Measurements from ENCODE around the gene WWOX.

Gene WWOX

GRCh38 chr16:78796221-78796866 is 696.9 kb downstream of the WWOX start:
- Histone ChIP-seq H3K9me3 (ENCODE audit: control insufficient read depth in 2 of 2, low read length in 2 of 2) (no peaks in the 10 kb centered on the region), H3K27ac (ENCODE audit: low read length) (no peak overlapping the region), H3K36me3 (ENCODE audit: control insufficient read depth in 2 of 2, insufficient read depth in 2 of 2, low read length in 2 of 2) (no peaks in the 10 kb centered on the region), H3K4me1 (ENCODE audit: control insufficient read depth, insufficient read depth, low read length) (no peaks in the 10 kb centered on the region), H3K27me3 (ENCODE audit: control insufficient read depth in 1 of 2, insufficient read depth in 2 of 2, low read length in 2 of 2) (no peaks in the 10 kb centered on the region), H3K4me3 (ENCODE audit: low read length in 2 of 2) (no peak overlapping the region), H3K9ac (ENCODE audit: low read length in 2 of 2) (no peak overlapping the region)

GRCh38 chr16:78799429-78799828 is 700.0 kb downstream of the WWOX start:
- no peaks in the 10 kb centered on the region for H3K27me3 ChIP-seq (ENCODE audit: control insufficient read depth in 1 of 2, insufficient read depth in 2 of 2, low read length in 2 of 2)
- H3K36me3 ChIP-seq (ENCODE audit: control insufficient read depth in 2 of 2, insufficient read depth in 2 of 2, low read length in 2 of 2), result no peaks in the 10 kb centered on the region
- no peak overlapping the region for H3K27ac ChIP-seq (ENCODE audit: low read length)
- H3K4me1 ChIP-seq (ENCODE audit: control insufficient read depth, insufficient read depth, low read length), result no peaks in the 10 kb centered on the region
- H3K4me3 ChIP-seq (ENCODE audit: low read length in 2 of 2), result no peak overlapping the region
- H3K9ac ChIP-seq (ENCODE audit: low read length in 2 of 2), result no peak overlapping the region
- H3K9me3 ChIP-seq (ENCODE audit: control insufficient read depth in 2 of 2, low read length in 2 of 2), result no peaks in the 10 kb centered on the region

GRCh38 chr16:78800523-78800922 is 701.1 kb downstream of the WWOX start:
- Histone ChIP-seq H3K4me1 (ENCODE audit: control insufficient read depth, insufficient read depth, low read length) (no peaks in the 10 kb centered on the region), H3K36me3 (ENCODE audit: control insufficient read depth in 2 of 2, insufficient read depth in 2 of 2, low read length in 2 of 2) (no peaks in the 10 kb centered on the region), H3K27me3 (ENCODE audit: control insufficient read depth in 1 of 2, insufficient read depth in 2 of 2, low read length in 2 of 2) (no peaks in the 10 kb centered on the region), H3K9me3 (ENCODE audit: control insufficient read depth in 2 of 2, low read length in 2 of 2) (no peaks in the 10 kb centered on the region), H3K4me3 (ENCODE audit: low read length in 2 of 2) (no peak overlapping the region), H3K27ac (ENCODE audit: low read length) (no peak overlapping the region), H3K9ac (ENCODE audit: low read length in 2 of 2) (no peak overlapping the region)

- Histone ChIP-seq H3K27me3 (ENCODE audit: control insufficient read depth in 1 of 2, insufficient read depth in 2 of 2, low read length in 2 of 2) (no peaks in the 10 kb centered on the region), H3K27ac (ENCODE audit: low read length) (no peak overlapping the region), H3K4me3 (ENCODE audit: low read length in 2 of 2) (no peak overlapping the region), H3K36me3 (ENCODE audit: control insufficient read depth in 2 of 2, insufficient read depth in 2 of 2, low read length in 2 of 2) (no peaks in the 10 kb centered on the region), H3K9ac (ENCODE audit: low read length in 2 of 2) (no peak overlapping the region), H3K9me3 (ENCODE audit: control insufficient read depth in 2 of 2, low read length in 2 of 2) (no peaks in the 10 kb centered on the region), H3K4me1 (ENCODE audit: control insufficient read depth, insufficient read depth, low read length) (no peaks in the 10 kb centered on the region)
Observed at GRCh38 chr16:78804058-78804735, 704.7 kb downstream of the WWOX start.

GRCh38 chr16:78805556-78805955 is 706.1 kb downstream of the WWOX start:
- Histone ChIP-seq H3K27me3 (ENCODE audit: control insufficient read depth in 1 of 2, insufficient read depth in 2 of 2, low read length in 2 of 2) (no peaks in the 10 kb centered on the region), H3K36me3 (ENCODE audit: control insufficient read depth in 2 of 2, insufficient read depth in 2 of 2, low read length in 2 of 2) (no peaks in the 10 kb centered on the region), H3K9me3 (ENCODE audit: control insufficient read depth in 2 of 2, low read length in 2 of 2) (no peaks in the 10 kb centered on the region), H3K4me3 (ENCODE audit: low read length in 2 of 2) (no peak overlapping the region), H3K9ac (ENCODE audit: low read length in 2 of 2) (no peak overlapping the region), H3K27ac (ENCODE audit: low read length) (no peak overlapping the region), H3K4me1 (ENCODE audit: control insufficient read depth, insufficient read depth, low read length) (no peaks in the 10 kb centered on the region)

- H3K9ac ChIP-seq (ENCODE audit: low read length in 2 of 2), result no peak overlapping the region
- H3K36me3 ChIP-seq (ENCODE audit: control insufficient read depth in 2 of 2, insufficient read depth in 2 of 2, low read length in 2 of 2), result no peaks in the 10 kb centered on the region
- no peaks in the 10 kb centered on the region for H3K9me3 ChIP-seq (ENCODE audit: control insufficient read depth in 2 of 2, low read length in 2 of 2)
- H3K27me3 ChIP-seq (ENCODE audit: control insufficient read depth in 1 of 2, insufficient read depth in 2 of 2, low read length in 2 of 2), result no peaks in the 10 kb centered on the region
- peaks cover 11% of the 10 kb centered on the region for H3K4me1 ChIP-seq (ENCODE audit: control insufficient read depth, insufficient read depth, low read length)
- no peak overlapping the region for H3K27ac ChIP-seq (ENCODE audit: low read length)
- H3K4me3 ChIP-seq (ENCODE audit: low read length in 2 of 2), result no peak overlapping the region
Observed at GRCh38 chr16:78811247-78811646, 711.8 kb downstream of the WWOX start.

GRCh38 chr16:78812582-78812981 is 713.1 kb downstream of the WWOX start:
- H3K36me3 ChIP-seq (ENCODE audit: control insufficient read depth in 2 of 2, insufficient read depth in 2 of 2, low read length in 2 of 2), result no peaks in the 10 kb centered on the region
- H3K9me3 ChIP-seq (ENCODE audit: control insufficient read depth in 2 of 2, low read length in 2 of 2), result no peaks in the 10 kb centered on the region
- no peak overlapping the region for H3K4me3 ChIP-seq (ENCODE audit: low read length in 2 of 2)
- peaks cover 17% of the 10 kb centered on the region for H3K4me1 ChIP-seq (ENCODE audit: control insufficient read depth, insufficient read depth, low read length)
- H3K9ac ChIP-seq (ENCODE audit: low read length in 2 of 2), result no peak overlapping the region
- H3K27me3 ChIP-seq (ENCODE audit: control insufficient read depth in 1 of 2, insufficient read depth in 2 of 2, low read length in 2 of 2), result no peaks in the 10 kb centered on the region
- H3K27ac ChIP-seq (ENCODE audit: low read length), result no peak overlapping the region

- no peak overlapping the region for H3K4me3 ChIP-seq (ENCODE audit: low read length in 2 of 2)
- H3K27ac ChIP-seq (ENCODE audit: low read length), result no peak overlapping the region
- no peak overlapping the region for H3K9ac ChIP-seq (ENCODE audit: low read length in 2 of 2)
Observed at GRCh38 chr16:78813661-78814311, 714.3 kb downstream of the WWOX start.

GRCh38 chr16:78815713-78816112 is 716.3 kb downstream of the WWOX start:
- Histone ChIP-seq H3K27me3 (ENCODE audit: control insufficient read depth in 1 of 2, insufficient read depth in 2 of 2, low read length in 2 of 2) (no peaks in the 10 kb centered on the region), H3K36me3 (ENCODE audit: control insufficient read depth in 2 of 2, insufficient read depth in 2 of 2, low read length in 2 of 2) (no peaks in the 10 kb centered on the region), H3K4me3 (ENCODE audit: low read length in 2 of 2) (peak overlapping the region in 1 of 2 donors; percentile 22), H3K9me3 (ENCODE audit: control insufficient read depth in 2 of 2, low read length in 2 of 2) (no peaks in the 10 kb centered on the region), H3K27ac (ENCODE audit: low read length) (peak overlapping the region; percentile 67), H3K4me1 (ENCODE audit: control insufficient read depth, insufficient read depth, low read length) (peaks cover 24% of the 10 kb centered on the region), H3K9ac (ENCODE audit: low read length in 2 of 2) (no peak overlapping the region)

More at GRCh38 chr16:78813661-78814311, 714.3 kb downstream of the WWOX start:
- no peaks in the 10 kb centered on the region for H3K27me3 ChIP-seq (ENCODE audit: control insufficient read depth in 1 of 2, insufficient read depth in 2 of 2, low read length in 2 of 2)
- H3K4me1 ChIP-seq (ENCODE audit: control insufficient read depth, insufficient read depth, low read length), result peaks cover 24% of the 10 kb centered on the region
- no peaks in the 10 kb centered on the region for H3K9me3 ChIP-seq (ENCODE audit: control insufficient read depth in 2 of 2, low read length in 2 of 2)
- H3K36me3 ChIP-seq (ENCODE audit: control insufficient read depth in 2 of 2, insufficient read depth in 2 of 2, low read length in 2 of 2), result no peaks in the 10 kb centered on the region

- Histone ChIP-seq H3K4me3 (ENCODE audit: low read length in 2 of 2) (no peak overlapping the region), H3K27ac (ENCODE audit: low read length) (no peak overlapping the region), H3K4me1 (ENCODE audit: control insufficient read depth, insufficient read depth, low read length) (peaks cover 24% of the 10 kb centered on the region), H3K36me3 (ENCODE audit: control insufficient read depth in 2 of 2, insufficient read depth in 2 of 2, low read length in 2 of 2) (no peaks in the 10 kb centered on the region), H3K9ac (ENCODE audit: low read length in 2 of 2) (no peak overlapping the region), H3K27me3 (ENCODE audit: control insufficient read depth in 1 of 2, insufficient read depth in 2 of 2, low read length in 2 of 2) (no peaks in the 10 kb centered on the region), H3K9me3 (ENCODE audit: control insufficient read depth in 2 of 2, low read length in 2 of 2) (no peaks in the 10 kb centered on the region)
Observed at GRCh38 chr16:78816499-78817195, 717.2 kb downstream of the WWOX start.
